ENCODE results near the gene YAF2.
"Not testable (repeated sequence)": the region's sequence is repeated elsewhere in the genome, so short reads cannot be mapped to it uniquely, and the experiment has no call there.

Gene YAF2

GRCh38 chr12:42192686-42193085, 45.4 kb downstream of the YAF2 start:
- TF ChIP-seq, protein P1, sequence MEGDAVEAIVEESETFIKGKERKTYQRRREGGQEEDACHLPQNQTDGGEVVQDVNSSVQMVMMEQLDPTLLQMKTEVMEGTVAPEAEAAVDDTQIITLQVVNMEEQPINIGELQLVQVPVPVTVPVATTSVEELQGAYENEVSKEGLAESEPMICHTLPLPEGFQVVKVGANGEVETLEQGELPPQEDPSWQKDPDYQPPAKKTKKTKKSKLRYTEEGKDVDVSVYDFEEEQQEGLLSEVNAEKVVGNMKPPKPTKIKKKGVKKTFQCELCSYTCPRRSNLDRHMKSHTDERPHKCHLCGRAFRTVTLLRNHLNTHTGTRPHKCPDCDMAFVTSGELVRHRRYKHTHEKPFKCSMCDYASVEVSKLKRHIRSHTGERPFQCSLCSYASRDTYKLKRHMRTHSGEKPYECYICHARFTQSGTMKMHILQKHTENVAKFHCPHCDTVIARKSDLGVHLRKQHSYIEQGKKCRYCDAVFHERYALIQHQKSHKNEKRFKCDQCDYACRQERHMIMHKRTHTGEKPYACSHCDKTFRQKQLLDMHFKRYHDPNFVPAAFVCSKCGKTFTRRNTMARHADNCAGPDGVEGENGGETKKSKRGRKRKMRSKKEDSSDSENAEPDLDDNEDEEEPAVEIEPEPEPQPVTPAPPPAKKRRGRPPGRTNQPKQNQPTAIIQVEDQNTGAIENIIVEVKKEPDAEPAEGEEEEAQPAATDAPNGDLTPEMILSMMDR (conservative IDR thresholded peaks at IDR 0.05; ENCODE audit: low read depth, low read length): no peak

GRCh38 chr12:42192258-42192657, 45.8 kb downstream of the YAF2 start:
- no peak overlapping the region for H3K4me3 ChIP-seq (ENCODE audit: low read length)
- DNase-seq (ENCODE audit: low read depth): no peak
- TF ChIP-seq, protein P1 (conservative IDR thresholded peaks at IDR 0.05; ENCODE audit: low read depth, low read length): no peak

More at GRCh38 chr12:42192686-42193085, 45.4 kb downstream of the YAF2 start:
- no peak for DNase-seq (ENCODE audit: low read depth)
- H3K4me3 ChIP-seq (ENCODE audit: low read length): no peak overlapping the region

DNA sequence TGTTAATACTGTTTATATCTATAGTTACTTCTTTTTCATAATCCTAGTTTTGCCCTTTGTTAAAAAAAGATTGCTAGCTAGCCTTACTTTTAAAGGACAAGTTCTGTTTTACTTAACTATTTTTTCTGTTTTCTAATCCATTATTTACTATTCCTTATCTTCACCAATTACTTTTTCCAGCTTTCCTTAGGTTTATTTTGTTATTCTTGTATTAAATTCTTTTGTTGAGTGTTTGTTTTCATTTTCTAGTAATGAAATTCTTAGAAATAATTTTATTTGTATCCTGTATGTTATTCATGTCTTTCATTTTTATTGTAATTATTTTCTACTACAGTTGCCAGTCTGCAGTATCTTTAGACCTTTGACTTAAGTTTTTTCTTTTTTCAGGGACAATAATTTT, 47.7 kb downstream of the YAF2 start:
- no peak for DNase-seq (ENCODE audit: low read depth)
- TF ChIP-seq, protein P1 (conservative IDR thresholded peaks at IDR 0.05; ENCODE audit: low read depth, low read length): no peak
- H3K4me3 ChIP-seq (ENCODE audit: low read length): no peak overlapping the region

- H3K4me3 ChIP-seq (ENCODE audit: low read length); DNase-seq (ENCODE audit: low read depth): not testable (repeated sequence)
Observed at GRCh38 chr12:42188275-42188674, 49.8 kb downstream of the YAF2 start.

DNA sequence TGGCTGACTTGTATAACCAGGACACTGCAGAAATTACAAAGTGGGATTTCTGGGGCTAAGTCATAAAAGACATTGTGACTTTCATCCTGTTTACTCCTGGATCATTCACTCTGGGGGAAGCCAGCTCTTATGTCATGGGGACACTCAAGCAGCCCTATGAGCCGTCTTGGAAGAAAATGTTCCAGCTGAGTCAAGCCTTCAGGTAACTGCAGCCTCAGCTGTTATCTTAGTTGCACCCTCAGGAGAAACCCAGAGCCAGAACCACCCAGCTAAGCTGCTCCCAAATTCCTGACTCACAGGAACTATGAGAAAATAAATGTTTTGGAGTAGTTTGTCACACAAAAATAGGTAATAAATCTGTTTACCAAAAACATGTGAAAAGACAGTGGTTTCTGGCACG, 50.2 kb downstream of the YAF2 start:
- no peak for DNase-seq (ENCODE audit: low read depth)
- TF ChIP-seq, protein P1 (conservative IDR thresholded peaks at IDR 0.05; ENCODE audit: low read depth, low read length): no peak
- no peak overlapping the region for H3K4me3 ChIP-seq (ENCODE audit: low read length)

DNA sequence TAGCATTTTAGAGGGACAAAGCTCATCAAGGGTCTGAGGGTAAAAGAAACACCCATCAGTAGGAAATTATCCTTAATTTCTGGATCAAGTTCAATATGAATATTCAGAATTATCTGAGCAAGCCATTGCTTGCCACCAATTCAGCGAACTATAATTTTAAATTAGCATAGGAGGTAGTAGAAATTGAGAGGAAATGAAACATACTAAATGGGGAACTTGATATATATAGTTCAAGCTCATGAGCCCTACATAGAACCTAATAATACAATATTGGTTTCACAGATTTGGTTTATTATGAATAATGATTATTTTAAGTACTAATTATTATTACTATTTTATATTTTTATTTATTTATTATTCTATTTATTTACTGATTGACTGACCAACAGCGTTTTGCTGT, 51.3 kb downstream of the YAF2 start:
- TF ChIP-seq, protein P1 (conservative IDR thresholded peaks at IDR 0.05; ENCODE audit: low read depth, low read length): no peak
- DNase-seq (ENCODE audit: low read depth): no peak
- no peak overlapping the region for H3K4me3 ChIP-seq (ENCODE audit: low read length)

GRCh38 chr12:42182394-42182793, 55.7 kb downstream of the YAF2 start:
- H3K4me3 ChIP-seq (ENCODE audit: low read length): no peak overlapping the region
- TF ChIP-seq, protein P1 (conservative IDR thresholded peaks at IDR 0.05; ENCODE audit: low read depth, low read length): no peak
- DNase-seq (ENCODE audit: low read depth): no peak
